Measurements from ENCODE around the gene ZBBX. TPM values are rescaled to one million over a fixed set of nuclear protein-coding genes. Genes with fewer than 3 reads are reported as not detected.

ZBBX gene
- total and polyA plus RNA-seq, 2 of the 8 experiments (the other 6 are each of a cell fraction or from before 2014, with no cell fraction given) = 0.17 to 0.84 TPM

- TF ChIP-seq SIN3A (conservative IDR thresholded peaks at IDR 0.05 in 1 of 2, IDR thresholded peaks at IDR 0.05 in 1 of 2; ENCODE audit: low read depth in 1 of 2, low read length in 2 of 2) (no peak), CBX5 (IDR thresholded peaks at IDR 0.05; ENCODE audit: low read depth, low read length) (no peak), RFX5 (IDR thresholded peaks at IDR 0.05; ENCODE audit: borderline replicate concordance, low read depth, low read length) (no peak), CTCF (IDR thresholded peaks at IDR 0.05; ENCODE audit: control extremely low read depth in 1 of 3, insufficient read depth in 1 of 3, low read depth in 1 of 3, low read length in 3 of 3) (no peak), EZH2 (IDR thresholded peaks at IDR 0.05; ENCODE audit: low read depth, low read length, severe bottlenecking) (no peak)
- TF ChIP-seq, protein P1, sequence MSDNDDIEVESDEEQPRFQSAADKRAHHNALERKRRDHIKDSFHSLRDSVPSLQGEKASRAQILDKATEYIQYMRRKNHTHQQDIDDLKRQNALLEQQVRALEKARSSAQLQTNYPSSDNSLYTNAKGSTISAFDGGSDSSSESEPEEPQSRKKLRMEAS (IDR thresholded peaks at IDR 0.05) = no peak
Measured at GRCh38 chr3:167241048-167241845, 138.8 kb downstream of the ZBBX start (continued).
